ENCODE results near the gene ATXN1.

Gene ATXN1

DNA sequence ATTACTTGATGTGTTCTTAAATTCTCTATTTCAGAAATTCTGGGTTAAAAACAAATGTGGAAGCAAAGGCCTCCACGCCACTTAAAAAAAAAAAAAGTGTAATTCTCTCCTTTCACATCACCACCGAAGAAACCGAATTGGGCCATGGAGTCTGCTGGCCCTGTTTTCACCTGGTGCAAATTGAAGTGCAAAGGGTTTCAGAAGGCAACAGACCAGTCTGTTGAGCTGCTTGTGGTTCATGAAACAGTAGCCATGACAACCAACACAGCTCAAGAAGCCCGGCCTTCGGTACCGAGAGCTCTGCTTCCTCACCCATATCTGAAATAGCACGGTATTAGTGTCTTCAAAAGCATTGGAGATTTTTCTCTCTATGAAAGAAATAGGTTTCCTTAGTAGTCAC, 459.7 kb downstream of the ATXN1 start:
- Histone ChIP-seq H3K9me3 (ENCODE audit: control insufficient read depth, insufficient read depth, low read depth, low read length) (no peaks in the 10 kb centered on the region), H3K4me3 (ENCODE audit: low read depth, low read length) (no peak overlapping the region), H3K36me3 (ENCODE audit: control insufficient read depth in 2 of 2, insufficient read depth in 1 of 2, low read length in 2 of 2) (peaks cover 0 to 15% of the 10 kb centered on the region in 2 experiments; a peak in 2 of 3 replicates), H3K4me1 (ENCODE audit: control insufficient read depth, insufficient read depth, low read length) (no peaks in the 10 kb centered on the region), H3K27ac (ENCODE audit: extremely low read depth, low read depth, low read length) (no peak overlapping the region)
- ChIA-PET CTCF (interaction anchor here (0.7 to 4.3 kb wide), 5 partner anchors 11 to 785 kb away, joined by 3 to 20 read pairs (median 3); no protein-coding TSS in a partner anchor), POLR2A (no interaction called here)
- TF ChIP-seq, protein P1, sequence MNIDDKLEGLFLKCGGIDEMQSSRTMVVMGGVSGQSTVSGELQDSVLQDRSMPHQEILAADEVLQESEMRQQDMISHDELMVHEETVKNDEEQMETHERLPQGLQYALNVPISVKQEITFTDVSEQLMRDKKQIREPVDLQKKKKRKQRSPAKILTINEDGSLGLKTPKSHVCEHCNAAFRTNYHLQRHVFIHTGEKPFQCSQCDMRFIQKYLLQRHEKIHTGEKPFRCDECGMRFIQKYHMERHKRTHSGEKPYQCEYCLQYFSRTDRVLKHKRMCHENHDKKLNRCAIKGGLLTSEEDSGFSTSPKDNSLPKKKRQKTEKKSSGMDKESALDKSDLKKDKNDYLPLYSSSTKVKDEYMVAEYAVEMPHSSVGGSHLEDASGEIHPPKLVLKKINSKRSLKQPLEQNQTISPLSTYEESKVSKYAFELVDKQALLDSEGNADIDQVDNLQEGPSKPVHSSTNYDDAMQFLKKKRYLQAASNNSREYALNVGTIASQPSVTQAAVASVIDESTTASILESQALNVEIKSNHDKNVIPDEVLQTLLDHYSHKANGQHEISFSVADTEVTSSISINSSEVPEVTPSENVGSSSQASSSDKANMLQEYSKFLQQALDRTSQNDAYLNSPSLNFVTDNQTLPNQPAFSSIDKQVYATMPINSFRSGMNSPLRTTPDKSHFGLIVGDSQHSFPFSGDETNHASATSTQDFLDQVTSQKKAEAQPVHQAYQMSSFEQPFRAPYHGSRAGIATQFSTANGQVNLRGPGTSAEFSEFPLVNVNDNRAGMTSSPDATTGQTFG (tag by site-specific recombination; IDR thresholded peaks at IDR 0.05; ENCODE audit: borderline replicate concordance) = no peak
- TF ChIP-seq TRIM28 (IDR thresholded peaks at IDR 0.05; ENCODE audit: borderline replicate concordance, low read length) (no peak), ZFP3 (tag by site-specific recombination; IDR thresholded peaks at IDR 0.05; ENCODE audit: low read depth) (no peak), ZNF223 (tag by site-specific recombination; IDR thresholded peaks at IDR 0.05) (no peak), ZNF791 (tag by site-specific recombination; IDR thresholded peaks at IDR 0.05) (no peak), ZNF274 (IDR thresholded peaks at IDR 0.05; ENCODE audit: low read length) (no peak), ZNF274 (tag by site-specific recombination; IDR thresholded peaks at IDR 0.05; ENCODE audit: borderline replicate concordance) (no peak), ZNF174 (tag by site-specific recombination; IDR thresholded peaks at IDR 0.05) (no peak), ZNF530 (tag by site-specific recombination; IDR thresholded peaks at IDR 0.05; ENCODE audit: low read depth) (no peak), ZNF335 (tag by site-specific recombination; conservative IDR thresholded peaks at IDR 0.05) (no peak), MZF1 (tag by site-specific recombination; IDR thresholded peaks at IDR 0.05; ENCODE audit: borderline replicate concordance) (no peak), KLF16 (tag by site-specific recombination; IDR thresholded peaks at IDR 0.05) (no peak)
- TF ChIP-seq, protein P2, sequence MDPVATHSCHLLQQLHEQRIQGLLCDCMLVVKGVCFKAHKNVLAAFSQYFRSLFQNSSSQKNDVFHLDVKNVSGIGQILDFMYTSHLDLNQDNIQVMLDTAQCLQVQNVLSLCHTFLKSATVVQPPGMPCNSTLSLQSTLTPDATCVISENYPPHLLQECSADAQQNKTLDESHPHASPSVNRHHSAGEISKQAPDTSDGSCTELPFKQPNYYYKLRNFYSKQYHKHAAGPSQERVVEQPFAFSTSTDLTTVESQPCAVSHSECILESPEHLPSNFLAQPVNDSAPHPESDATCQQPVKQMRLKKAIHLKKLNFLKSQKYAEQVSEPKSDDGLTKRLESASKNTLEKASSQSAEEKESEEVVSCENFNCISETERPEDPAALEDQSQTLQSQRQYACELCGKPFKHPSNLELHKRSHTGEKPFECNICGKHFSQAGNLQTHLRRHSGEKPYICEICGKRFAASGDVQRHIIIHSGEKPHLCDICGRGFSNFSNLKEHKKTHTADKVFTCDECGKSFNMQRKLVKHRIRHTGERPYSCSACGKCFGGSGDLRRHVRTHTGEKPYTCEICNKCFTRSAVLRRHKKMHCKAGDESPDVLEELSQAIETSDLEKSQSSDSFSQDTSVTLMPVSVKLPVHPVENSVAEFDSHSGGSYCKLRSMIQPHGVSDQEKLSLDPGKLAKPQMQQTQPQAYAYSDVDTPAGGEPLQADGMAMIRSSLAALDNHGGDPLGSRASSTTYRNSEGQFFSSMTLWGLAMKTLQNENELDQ (tag by site-specific recombination; IDR thresholded peaks at IDR 0.05; ENCODE audit: low read depth) = no peak

DNA sequence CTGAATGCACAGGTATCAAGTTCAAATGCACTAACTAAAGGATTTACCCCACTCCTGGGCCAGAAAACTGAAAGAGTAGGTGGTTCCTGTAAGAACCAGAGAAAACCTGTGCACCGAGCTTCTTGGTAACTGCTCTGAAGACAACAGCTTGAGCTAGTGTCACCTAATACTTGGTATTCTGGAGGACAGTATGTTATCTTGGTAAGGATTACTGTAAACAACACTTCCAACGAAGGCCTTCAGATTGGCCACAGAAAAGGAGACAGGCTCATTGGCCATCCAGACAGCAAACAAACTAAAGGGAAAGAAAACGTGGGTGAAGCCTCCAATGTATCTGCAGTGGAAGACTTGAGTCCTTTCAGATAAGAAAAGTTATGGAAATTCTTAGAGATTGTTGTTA, 461.4 kb downstream of the ATXN1 start:
- H3K4me3 ChIP-seq (ENCODE audit: low read depth, low read length) = no peak overlapping the region
- H3K9me3 ChIP-seq (ENCODE audit: control insufficient read depth, insufficient read depth, low read depth, low read length) = no peaks in the 10 kb centered on the region
- no peaks in the 10 kb centered on the region for H3K4me1 ChIP-seq (ENCODE audit: control insufficient read depth, insufficient read depth, low read length)
- no peak overlapping the region for H3K27ac ChIP-seq (ENCODE audit: extremely low read depth, low read depth, low read length)
- peaks cover 0 to 15% of the 10 kb centered on the region in 2 experiments; a peak in 2 of 3 replicates for H3K36me3 ChIP-seq (ENCODE audit: control insufficient read depth in 2 of 2, insufficient read depth in 1 of 2, low read length in 2 of 2)
- CTCF ChIA-PET = interaction anchor here (1.7 to 4.3 kb wide), 2 partner anchors 15 to 17 kb away, joined by 8 to 20 read pairs; no protein-coding TSS in a partner anchor
- TF ChIP-seq ZNF623 (tag by site-specific recombination; IDR thresholded peaks at IDR 0.05) (no peak), ZNF677 (tag by site-specific recombination; IDR thresholded peaks at IDR 0.05) (no peak), OSR2 (tag by site-specific recombination; IDR thresholded peaks at IDR 0.05) (no peak), ZNF610 (tag by site-specific recombination; IDR thresholded peaks at IDR 0.05; ENCODE audit: borderline replicate concordance) (no peak), ZNF133 (tag by site-specific recombination; IDR thresholded peaks at IDR 0.05) (no peak), ZNF548 (tag by site-specific recombination; IDR thresholded peaks at IDR 0.05) (no peak), ZNF184 (tag by site-specific recombination; IDR thresholded peaks at IDR 0.05) (no peak), ZNF202 (tag by site-specific recombination; IDR thresholded peaks at IDR 0.05; ENCODE audit: borderline replicate concordance) (no peak)
- POLR2A ChIA-PET = no interaction called here
